Activated CD4-positive, CD25-positive, alpha-beta regulatory T cell treated with anti-CD3 and anti-CD28 coated beads, Interleukin-2, amount 50 U/mL, for 24 hours (primary cell): ENCODE results near the gene CD52.

Experiments
- ATAC-seq, 2 donors: fragments of 150-1000 bp; cut with Tn5 transposase; one replicate each; pipeline ENCODE4 v1.10.0; 2021; ENCODE audit warnings: mild to moderate bottlenecking in 1 of 2, moderate library complexity in 1 of 2

Gene CD52

GRCh38 chr1:26317612-26318337, at the start of gene CD52:
Gene CD52, plus strand, starts transcription at chr1:26317958. Its CDS starts 60 bp downstream, at chr1:26318018.
- peak; percentile 58 to 66 for ATAC-seq

DNA sequence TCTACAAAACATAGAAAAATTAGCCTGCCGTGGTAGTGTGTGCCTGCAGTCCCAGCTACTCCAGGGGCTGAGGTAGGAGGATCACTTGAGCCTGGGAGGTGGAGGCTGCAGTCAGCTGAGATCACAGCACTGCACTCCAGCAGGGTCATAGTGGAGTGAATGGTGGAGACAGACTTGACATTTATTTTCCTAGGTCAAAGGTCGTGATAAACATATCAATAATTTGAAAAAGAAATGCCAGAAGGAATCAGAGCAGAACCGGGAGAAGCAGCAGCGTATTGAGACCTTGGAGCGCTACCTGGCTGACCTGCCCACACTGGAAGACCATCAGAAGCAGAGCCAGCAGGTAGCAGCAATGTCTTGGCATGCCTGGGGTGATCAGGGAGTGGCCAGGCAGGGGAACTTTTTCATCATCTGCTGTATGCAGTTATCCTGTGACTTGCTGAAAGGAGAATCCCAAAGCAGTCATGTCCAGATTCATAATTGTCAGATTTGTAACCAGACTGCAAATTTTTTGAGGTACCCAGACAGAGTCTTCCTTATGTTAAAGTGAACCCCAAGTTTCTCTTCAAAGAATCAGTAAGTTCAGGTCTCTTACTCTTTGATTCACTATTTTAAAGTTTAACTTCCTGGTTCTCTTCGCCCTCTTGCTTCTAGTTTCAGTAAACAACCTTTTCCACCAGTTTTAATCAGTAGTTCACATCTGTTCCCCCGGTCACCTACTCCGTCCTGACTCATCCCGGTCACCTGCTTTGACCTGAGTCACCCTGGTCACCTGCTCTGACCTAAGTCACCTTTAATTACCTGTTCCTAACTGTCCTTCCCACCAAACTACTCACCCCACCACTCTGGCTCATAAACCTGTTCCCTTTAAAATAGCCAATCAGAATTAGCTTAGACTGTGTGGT, 49.2 kb upstream of the CD52 start:
- ATAC-seq, result no peak

- ATAC-seq, result no peak
Measured at GRCh38 chr1:26269198-26269550, 48.6 kb upstream of the CD52 start.

GRCh38 chr1:26274801-26275425, 42.8 kb upstream of the CD52 start:
- ATAC-seq, result no peak

DNA sequence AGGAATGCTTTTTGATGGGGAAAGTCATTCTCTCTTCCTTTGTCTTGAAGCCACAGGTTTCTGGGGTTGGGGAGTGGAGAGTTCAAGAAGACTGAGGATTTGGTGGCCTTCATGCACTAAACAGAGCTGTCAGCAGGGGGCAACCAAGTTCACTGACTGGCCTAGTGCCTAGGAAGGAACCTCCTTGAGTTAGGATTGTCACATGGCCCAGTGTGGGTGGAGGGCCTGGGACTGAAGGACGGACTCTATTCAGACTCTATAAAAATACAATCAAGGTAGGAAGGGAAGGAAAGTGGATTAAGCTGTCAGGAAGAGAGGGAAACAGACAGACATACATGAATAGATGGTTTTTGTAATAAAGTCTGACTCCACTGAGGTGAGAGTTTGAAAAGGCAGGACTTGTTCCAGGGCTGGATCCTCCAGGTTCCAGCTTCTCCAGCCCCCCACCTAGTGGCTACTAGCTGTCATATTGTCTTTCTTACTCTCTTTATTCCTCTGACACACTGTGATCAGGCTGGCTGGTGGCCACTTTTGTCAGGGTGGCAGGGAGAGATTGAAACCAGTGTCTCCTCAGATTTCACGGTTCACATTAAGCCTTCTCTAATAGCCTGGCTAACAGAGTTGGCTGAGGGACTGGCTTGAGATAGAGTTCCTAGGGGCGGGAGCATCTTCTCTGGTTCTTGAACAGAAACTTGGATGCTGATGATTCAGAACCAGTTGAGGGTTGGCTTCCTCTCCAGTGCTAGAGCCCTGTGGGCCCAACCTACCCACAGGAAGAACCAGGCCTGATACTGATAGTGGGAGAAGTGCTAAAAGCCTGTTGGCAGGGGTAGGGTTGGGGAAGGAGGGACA, 42.0 kb upstream of the CD52 start:
- peak; percentile 64 to 75 for ATAC-seq

- ATAC-seq, result no peak
Measured at GRCh38 chr1:26276432-26276838, 41.3 kb upstream of the CD52 start.

- ATAC-seq, result no peak
Measured at GRCh38 chr1:26277261-26277661, 40.5 kb upstream of the CD52 start.

DNA sequence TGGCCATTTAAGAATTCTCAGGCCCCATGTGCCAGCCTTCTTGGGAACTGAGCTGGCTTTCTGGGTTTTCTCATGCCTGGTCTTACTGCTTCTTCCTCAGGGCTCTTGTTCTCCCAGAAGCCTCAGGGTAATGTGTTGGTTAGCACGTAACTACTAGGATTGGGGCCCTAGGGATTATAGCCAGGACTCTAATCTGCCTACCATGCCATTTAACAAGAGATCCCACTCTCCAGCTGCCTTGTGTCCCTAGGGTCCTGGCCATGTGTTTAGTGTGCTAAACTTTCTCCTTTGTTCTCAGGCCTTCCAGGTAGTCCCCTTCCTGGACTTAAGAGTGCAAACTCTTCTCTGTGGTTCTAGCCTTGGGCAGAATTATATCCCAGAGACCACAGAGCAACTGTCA, 40.0 kb upstream of the CD52 start:
- no peak for ATAC-seq

- no peak for ATAC-seq
Measured at GRCh38 chr1:26278303-26278702, 39.5 kb upstream of the CD52 start.

GRCh38 chr1:26278724-26279455, 38.9 kb upstream of the CD52 start:
- ATAC-seq, result peak in 1 of 2 donors; percentile 6

DNA sequence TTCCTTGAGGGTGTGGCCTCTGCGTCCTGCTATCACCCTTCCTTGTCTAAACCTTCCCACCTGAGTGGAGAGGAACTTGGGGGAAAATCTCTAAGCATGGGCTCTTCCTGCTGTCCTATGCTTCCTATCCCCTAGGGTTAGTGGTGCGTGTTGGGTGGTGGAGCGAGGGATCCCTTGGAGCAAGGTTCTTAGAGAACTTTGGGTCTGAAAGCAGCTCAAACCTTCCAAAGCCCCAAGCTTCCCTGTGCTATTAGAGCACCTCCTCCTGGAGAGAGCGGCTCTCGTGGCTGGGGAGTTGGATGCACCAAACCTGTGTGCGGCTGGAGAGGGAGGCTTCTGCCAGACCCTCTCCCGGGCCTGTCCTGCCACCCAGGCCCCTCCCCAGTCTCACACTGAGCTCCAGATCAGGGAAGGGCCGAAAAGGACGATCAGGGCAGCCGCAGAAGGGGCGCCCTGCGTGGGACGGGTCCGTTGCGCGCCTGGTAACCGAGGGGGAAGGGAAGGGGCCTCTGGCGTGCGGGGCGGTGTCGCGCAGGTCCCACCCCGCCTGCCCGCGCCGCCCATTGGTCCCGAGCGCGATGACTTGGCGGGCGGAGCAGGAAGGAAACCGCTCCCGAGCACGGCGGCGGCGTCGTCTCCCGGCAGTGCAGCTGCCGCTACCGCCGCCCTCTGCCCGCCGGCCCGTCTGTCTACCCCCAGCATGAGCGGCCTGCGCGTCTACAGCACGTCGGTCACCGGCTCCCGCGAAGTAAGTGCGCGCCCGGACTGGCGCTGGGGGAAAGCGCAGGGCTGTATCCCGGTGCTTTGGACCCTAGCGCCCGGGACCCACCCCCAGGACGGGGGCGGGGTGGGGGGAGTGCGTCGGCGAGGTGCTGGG, 38.1 kb upstream of the CD52 start, which contains the start of gene SH3BGRL3:
Gene SH3BGRL3 (plus strand): TSS at position 631 of the 877 bp plus-strand sequence. CDS start 70 bp downstream, at position 701.
- peak; percentile 59 to 70 for ATAC-seq

DNA sequence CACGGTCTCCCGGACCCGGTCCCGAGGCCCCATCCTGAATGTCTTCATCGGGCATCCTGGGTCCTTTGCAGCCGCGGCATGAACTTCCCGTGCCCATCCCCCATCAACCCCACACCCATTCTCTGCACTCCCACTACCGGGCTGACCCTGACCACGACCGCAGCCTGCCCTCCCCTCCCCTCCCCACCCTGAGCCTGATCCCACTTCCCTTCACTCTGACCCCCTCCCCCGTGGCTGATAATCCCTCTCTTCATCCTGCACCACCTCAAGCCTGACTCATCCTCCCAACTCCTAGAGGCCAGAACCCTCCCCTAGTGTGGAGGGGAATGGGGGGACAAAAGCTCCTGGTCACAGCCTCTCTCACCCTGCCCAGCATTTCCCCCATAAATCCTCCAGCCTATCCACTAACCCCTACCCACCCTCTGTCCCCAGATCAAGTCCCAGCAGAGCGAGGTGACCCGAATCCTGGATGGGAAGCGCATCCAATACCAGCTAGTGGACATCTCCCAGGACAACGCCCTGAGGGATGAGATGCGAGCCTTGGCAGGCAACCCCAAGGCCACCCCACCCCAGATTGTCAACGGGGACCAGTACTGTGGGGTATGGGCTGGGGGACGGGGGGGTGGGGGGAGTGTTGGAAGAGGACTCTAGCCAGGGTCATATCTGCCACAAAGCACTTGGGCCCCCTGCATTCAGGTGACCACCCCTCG, 37.3 kb upstream of the CD52 start:
- ATAC-seq, result no peak

DNA sequence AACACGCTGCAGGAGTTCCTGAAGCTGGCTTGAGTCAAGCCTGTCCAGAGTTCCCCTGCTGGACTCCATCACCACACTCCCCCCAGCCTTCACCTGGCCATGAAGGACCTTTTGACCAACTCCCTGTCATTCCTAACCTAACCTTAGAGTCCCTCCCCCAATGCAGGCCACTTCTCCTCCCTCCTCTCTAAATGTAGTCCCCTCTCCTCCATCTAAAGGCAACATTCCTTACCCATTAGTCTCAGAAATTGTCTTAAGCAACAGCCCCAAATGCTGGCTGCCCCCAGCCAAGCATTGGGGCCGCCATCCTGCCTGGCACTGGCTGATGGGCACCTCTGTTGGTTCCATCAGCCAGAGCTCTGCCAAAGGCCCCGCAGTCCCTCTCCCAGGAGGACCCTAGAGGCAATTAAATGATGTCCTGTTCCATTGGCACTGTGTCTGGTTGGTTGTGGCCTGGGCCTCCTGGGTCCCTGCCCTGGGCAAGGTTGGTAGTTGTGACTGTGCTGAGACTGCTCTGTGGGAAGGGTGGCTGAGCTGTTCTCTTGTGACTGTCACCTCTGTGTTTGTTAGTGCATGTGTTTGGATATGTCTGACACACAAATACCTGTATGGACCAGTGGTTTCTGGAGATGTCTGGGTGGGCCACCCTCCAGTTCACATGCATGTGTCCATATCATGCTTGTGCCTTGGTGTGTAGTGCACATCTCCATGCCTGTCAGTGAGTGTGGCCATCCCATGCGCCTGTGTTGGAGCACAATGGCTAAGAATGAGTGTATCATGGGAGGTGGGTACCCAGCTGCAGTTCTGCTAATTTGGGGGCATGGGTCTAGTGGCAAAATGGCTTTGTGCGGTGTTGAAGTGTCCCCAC, 36.4 kb upstream of the CD52 start:
- no peak for ATAC-seq

GRCh38 chr1:26281971-26282370, 35.8 kb upstream of the CD52 start:
- no peak for ATAC-seq

GRCh38 chr1:26282401-26282918, 35.3 kb upstream of the CD52 start:
- no peak for ATAC-seq

GRCh38 chr1:26283279-26283853, 34.4 kb upstream of the CD52 start:
- ATAC-seq, result no peak

GRCh38 chr1:26283871-26284596, 33.7 kb upstream of the CD52 start:
- no peak for ATAC-seq
